ENCODE results near the gene DVL3.

- TF ChIP-seq CTCF (conservative IDR thresholded peaks at IDR 0.05; ENCODE audit: low read length) (no peak), EZH2phosphoT487 (IDR thresholded peaks at IDR 0.05; ENCODE audit: borderline replicate concordance, low read depth, low read length) (no peak)
Observed at GRCh38 chr3:184142199-184142598, 13.0 kb upstream of the DVL3 start.

Measured in OCI-LY7 (cell line).